GM10248 (cell line): ENCODE results near the gene PARP16.

Source experiments
- CTCF ChIA-PET: fragments of 300-600 bp; sonication (Branson Sonifier 250); formaldehyde crosslinking; extraction: SDS; loops from one replicate; lab custom pipeline; 2021; ENCODE audit warnings: antibody characterized with exemption; lab: Yijun Ruan, JAX
- POLR2A ChIA-PET: fragments of 350-650 bp; sonication (Branson Sonifier 250); formaldehyde crosslinking; extraction: SDS; loops from one replicate; lab custom pipeline; 2020; ENCODE audit warnings: antibody characterized with exemption; lab: Yijun Ruan, JAX
- DNase-seq: peaks from one replicate; pipeline ENCODE4 v3.0.0; 2012; ENCODE audit errors: extremely low spot score
- TF ChIP-seq, protein P1 (sequence below): IDR thresholded peaks from 2 replicates; pipeline ENCODE4 v1.5.1; 2012; ENCODE audit warnings: mild to moderate bottlenecking, low read depth; ENCODE audit errors: extremely low read depth, missing control alignments, control extremely low read depth

PARP16 gene

DNA sequence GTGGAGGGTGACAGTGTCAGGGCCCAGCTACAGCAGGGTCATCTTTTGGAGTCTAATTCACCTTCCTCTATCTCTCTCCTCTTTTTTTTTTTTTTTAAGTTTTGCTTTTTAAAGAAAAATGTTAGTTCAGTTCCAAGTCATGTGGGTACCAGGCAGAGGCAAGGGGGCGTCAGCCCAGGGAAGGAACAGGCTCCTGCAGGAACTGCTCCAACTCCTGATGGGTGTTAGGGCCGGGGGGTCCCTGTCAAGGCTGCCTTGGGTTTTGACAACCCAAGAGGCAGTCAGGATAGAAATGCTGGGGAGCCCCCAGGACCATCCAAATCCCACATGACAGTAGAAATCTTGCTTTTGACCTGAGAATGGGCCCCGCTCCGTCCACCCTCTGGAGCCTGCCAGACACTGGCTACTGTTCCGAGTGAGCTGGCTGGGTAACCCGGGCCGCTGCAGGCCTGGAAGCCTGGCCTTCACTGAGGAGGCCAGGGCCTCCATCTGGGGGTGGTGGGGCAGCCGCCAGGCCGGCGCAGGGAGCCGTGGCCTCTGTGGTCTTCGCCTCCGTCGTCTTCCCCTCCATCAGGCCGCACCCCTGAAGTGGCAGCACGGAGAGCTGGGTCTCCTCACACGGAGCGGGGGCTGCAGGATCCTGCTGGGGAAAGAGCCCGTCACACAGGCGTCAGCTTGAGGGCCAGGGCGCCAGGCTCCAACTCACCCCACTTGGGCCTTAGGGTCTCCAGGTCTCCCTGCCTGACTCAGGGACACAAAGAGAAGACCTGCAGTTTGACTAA, 42.0 kb upstream of the PARP16 start:
- TF ChIP-seq, protein P1, sequence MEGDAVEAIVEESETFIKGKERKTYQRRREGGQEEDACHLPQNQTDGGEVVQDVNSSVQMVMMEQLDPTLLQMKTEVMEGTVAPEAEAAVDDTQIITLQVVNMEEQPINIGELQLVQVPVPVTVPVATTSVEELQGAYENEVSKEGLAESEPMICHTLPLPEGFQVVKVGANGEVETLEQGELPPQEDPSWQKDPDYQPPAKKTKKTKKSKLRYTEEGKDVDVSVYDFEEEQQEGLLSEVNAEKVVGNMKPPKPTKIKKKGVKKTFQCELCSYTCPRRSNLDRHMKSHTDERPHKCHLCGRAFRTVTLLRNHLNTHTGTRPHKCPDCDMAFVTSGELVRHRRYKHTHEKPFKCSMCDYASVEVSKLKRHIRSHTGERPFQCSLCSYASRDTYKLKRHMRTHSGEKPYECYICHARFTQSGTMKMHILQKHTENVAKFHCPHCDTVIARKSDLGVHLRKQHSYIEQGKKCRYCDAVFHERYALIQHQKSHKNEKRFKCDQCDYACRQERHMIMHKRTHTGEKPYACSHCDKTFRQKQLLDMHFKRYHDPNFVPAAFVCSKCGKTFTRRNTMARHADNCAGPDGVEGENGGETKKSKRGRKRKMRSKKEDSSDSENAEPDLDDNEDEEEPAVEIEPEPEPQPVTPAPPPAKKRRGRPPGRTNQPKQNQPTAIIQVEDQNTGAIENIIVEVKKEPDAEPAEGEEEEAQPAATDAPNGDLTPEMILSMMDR = no peak
- no peak for DNase-seq
- POLR2A ChIA-PET = no interaction called here
- CTCF ChIA-PET = interaction anchor here (1.7 kb wide), 1 partner anchor 10 kb away, joined by 11 read pairs; no protein-coding TSS in a partner anchor

DNA sequence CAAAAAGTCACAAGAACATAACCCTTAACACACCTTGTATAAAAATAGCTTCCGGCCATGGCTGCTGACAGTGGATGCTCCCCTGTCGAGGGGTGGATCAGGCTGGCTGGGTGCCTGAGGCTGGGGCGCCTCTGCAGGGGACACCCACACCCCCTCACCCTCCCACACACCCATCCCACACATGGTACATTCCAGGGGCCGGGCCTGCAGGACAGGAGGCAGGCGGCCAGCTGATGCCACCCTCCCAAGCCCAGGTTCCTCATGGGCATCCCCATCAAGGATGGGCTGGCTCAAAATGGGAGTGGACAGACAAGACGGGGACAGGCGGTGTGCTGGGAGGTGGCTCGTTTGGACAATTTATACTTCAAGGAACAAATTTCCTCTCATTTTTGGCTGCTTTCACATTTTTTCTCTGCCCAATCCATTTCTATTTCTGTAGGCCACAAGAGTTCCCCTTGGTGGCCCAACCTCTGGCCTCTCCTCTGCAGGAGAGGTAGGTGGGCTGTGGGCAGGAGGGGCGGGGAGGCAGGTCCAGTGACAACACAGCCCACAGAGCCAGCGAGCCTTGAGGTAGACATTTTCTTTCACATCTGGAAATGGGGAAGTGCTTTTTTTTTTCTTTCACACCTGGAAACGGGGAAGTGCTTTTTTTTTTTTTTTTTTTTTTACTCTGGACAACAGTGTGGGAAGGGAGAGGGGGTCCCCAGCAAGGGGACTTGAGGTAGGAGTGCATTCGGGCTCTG, 41.1 kb upstream of the PARP16 start:
- DNase-seq = no peak
- TF ChIP-seq, protein P1 = no peak
- ChIA-PET POLR2A (no interaction called here), CTCF (interaction anchor here (1.6 to 2.7 kb wide), 2 partner anchors 9 to 58 kb away, joined by 7 to 18 read pairs; no protein-coding TSS in a partner anchor)

- CTCF ChIA-PET = interaction anchor here (1.2 to 2.7 kb wide), 3 partner anchors 8 to 73 kb away, joined by 3 to 18 read pairs (median 7); no protein-coding TSS in a partner anchor
- POLR2A ChIA-PET = no interaction called here
- TF ChIP-seq, protein P1 = no peak
- DNase-seq = no peak
These were observed 40.1 kb upstream of the PARP16 start for GRCh38 chr15:65326818-65327217.

DNA sequence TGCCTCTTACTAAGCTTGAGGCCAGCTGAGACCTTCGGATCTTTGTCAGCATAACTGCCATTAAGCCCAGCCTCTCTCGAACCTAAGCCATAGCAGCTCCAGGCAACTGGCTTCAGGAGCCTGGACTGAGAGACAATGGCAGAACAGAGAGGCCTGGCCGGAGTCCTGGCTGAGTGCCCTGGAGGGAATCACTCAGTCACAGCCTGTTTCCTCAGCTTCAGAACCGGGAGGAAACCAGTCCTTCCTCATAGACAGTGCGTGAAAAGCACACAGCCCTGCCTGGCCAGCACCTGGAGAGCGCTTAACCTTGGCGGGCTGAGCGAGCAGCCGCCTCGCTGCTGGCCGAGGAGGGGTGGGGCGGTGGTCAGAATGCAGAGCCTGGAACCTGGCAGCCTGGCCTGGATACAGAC, 39.4 kb upstream of the PARP16 start:
- POLR2A ChIA-PET = interaction anchor here (0.5 to 1.0 kb wide), 2 partner anchors 20 to 21 kb away, joined by 6 to 7 read pairs; partner anchors contain the start of gene RNU5B-1
- DNase-seq = no peak

DNA sequence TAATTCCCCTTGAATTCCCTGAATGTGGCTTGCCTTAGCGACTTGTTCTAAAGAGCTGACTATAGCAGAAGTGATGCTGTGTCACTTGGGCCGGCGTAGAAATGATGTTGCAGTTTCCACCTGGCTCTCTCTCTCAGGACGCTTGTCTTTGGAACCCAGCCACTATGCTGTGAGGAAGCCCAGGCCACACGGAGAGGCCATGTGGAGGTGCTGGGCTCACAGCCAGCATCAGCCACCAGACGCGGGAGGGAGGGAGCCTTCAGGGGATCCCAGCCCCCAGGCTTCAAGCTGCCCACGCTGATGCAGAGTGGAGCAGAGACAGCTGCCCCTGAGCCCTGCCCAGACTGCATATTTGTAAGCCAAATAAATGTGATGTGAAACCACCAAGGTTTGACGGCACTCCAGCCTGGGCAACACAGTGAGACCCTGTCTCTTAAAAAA, 36.4 kb upstream of the PARP16 start:
- no peak for DNase-seq
- ChIA-PET CTCF (interaction anchor here (1.2 to 12.6 kb wide), 3 partner anchors 10 to 78 kb away, joined by 3 to 203 read pairs (median 24); no protein-coding TSS in a partner anchor), POLR2A (interaction anchor here (1.2 kb wide), 1 partner anchor 18 kb away, joined by 4 read pairs; the partner anchor contains the start of gene RNU5B-1)
- TF ChIP-seq, protein P1 = no peak

More for the DNA sequence above, 39.4 kb upstream of the PARP16 start:
- TF ChIP-seq, protein P1 = no peak
- CTCF ChIA-PET = interaction anchor here (0.9 to 2.7 kb wide), 4 partner anchors 11 to 105 kb away, joined by 3 to 18 read pairs (median 3); no protein-coding TSS in a partner anchor

DNA sequence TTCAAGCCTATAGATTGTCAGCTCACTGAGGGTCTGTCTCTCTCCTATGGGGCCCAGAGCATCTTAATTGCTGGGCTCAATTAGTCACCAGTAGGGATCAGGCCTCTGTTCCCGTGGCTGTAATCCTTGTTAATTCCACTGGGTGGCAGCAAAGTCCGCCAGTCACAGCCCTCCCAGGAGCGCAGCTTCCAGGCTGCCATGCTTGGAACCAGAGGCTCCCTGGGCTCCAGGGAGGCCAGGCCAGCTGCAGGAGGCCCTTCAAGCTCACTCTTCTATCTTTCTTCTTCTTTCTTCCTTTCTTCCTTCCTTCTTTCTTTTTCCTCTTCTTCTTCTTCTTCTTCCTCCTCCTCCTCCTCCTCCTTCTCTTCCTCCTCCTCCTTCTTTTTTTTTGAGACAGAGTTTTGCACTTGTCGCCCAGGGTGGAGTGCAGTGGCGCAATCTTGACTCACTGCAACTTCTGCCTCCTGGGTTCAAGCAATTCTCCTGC, 32.2 kb upstream of the PARP16 start:
- DNase-seq = peak; percentile 89
- POLR2A ChIA-PET = no interaction called here
- CTCF ChIA-PET = interaction anchor here (0.7 to 12.6 kb wide), 21 partner anchors 8 to 523 kb away, joined by 3 to 203 read pairs (median 6); partner anchors contain the start of genes PARP16 and RNU5B-1
- TF ChIP-seq, protein P1 = peak; percentile 86
